KG1 (cell line): Measurements from ENCODE around the gene HLA-DOA.
A peak's percentile ranks its signal among the peaks of the same experiment; 100 is the strongest.

Experiments
- DNase-seq: peaks from one replicate; lab custom pipeline; 2025; lab: John Stamatoyannopoulos, UW

HLA-DOA gene

GRCh38 chr6:32977953-32978324 is 31.5 kb downstream of the HLA-DOA start:
- DNase-seq, result no peak

GRCh38 chr6:32977272-32977952 is 32.0 kb downstream of the HLA-DOA start:
- no peak for DNase-seq

DNA sequence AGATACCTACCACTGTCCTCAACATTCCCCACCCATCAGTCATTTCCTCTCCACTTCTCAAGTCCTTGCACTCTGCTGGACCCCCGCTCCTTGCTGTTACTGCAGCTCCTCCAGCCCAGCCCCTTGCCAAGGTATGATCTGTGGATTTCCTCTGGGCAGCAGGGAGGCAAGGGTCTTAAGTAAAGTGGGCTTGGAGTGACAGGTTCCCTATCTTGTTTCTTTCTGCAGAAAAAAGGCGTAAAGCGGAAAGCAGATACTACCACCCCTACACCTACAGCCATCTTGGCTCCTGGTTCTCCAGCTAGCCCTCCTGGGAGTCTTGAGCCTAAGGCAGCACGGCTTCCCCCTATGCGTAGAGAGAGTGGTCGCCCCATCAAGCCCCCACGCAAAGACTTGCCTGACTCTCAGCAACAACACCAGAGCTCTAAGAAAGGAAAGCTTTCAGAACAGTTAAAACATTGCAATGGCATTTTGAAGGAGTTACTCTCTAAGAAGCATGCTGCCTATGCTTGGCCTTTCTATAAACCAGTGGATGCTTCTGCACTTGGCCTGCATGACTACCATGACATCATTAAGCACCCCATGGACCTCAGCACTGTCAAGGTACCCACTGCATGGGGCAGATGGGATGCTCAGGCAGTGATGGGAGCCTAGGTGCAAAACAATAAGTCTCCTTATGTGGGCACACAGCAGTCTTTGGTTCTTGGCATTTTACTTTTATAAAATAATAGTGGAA is 32.9 kb downstream of the HLA-DOA start:
- no peak for DNase-seq

DNA sequence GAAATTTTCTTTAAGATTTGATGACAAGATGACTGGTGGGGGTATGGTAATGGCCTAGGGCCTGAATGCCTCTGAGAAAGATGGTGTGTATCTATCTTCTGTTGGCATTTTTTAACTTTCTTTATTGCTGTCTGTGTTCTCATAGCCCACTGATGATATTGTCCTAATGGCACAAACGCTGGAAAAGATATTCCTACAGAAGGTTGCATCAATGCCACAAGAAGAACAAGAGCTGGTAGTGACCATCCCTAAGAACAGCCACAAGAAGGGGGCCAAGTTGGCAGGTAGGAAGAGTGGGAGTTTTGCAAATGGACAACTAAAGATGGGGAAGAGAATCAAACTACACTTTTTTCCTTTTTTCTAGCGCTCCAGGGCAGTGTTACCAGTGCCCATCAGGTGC is 33.5 kb downstream of the HLA-DOA start:
- no peak for DNase-seq

GRCh38 chr6:32974541-32975308 is 34.7 kb downstream of the HLA-DOA start:
- no peak for DNase-seq

GRCh38 chr6:32974016-32974333 is 35.4 kb downstream of the HLA-DOA start:
- no peak for DNase-seq

GRCh38 chr6:32973144-32974015 is 36.0 kb downstream of the HLA-DOA start:
- no peak for DNase-seq

DNA sequence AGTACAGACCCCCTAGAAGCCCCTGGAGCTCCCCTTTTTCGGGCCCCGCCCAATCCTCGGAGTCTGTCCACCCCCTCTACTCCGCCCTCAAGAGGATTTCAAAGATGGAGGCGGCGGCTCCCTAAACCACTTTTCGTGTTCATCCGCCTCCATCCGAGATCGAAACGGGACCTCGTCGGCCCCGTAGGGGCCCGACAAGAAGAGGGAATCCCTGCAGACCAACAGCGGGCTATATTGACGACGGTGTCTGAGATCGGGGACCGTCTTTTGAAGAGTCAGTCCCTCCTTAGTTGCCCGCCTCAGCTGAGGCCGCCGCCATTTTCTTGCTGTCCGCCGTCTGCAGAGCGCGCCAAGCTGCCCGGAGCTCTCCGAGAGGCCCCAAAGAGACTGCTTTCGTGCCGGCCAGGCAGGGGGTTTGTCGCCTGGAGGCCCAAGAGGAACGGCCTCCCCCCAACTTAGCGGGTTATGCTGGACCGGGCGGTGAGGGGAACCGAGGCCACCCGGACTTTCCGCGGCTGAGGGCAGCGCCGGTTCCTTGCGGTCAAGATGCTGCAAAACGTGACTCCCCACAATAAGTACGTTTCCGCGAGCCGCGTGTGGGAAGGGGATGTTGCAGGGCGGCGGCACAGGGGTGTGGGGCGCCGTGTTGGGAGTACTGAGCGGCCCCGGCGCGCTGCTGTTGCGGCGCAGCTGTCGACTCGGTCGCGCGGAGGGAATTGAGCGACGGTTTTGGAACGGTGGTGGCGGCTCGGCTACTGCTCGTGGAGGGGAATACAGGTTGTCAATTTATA is 36.8 kb downstream of the HLA-DOA start:
- peak; percentile 85 for DNase-seq

GRCh38 chr6:32971581-32972352 is 37.6 kb downstream of the HLA-DOA start:
- DNase-seq, result peak; percentile 97

DNA sequence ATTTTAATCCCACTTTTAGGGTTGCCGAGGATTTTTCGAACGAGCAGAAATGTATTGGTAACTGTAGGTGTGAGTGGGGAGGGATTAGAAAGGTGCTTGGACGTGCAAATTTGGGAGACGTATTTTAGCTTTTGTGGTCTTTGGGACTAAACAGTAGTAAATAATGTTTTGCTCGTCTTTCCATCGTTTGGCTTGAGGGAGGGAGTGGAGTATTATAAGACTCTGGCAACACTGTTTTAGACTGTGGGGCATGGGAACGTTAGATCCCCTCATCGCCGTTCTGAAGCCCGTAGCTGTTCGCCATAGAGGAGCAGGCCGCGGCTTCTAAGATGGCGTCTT is 38.2 kb downstream of the HLA-DOA start:
- DNase-seq, result no peak

- peak; percentile 90 for DNase-seq
Observed at GRCh38 chr6:32970413-32971241, 38.8 kb downstream of the HLA-DOA start.

DNA sequence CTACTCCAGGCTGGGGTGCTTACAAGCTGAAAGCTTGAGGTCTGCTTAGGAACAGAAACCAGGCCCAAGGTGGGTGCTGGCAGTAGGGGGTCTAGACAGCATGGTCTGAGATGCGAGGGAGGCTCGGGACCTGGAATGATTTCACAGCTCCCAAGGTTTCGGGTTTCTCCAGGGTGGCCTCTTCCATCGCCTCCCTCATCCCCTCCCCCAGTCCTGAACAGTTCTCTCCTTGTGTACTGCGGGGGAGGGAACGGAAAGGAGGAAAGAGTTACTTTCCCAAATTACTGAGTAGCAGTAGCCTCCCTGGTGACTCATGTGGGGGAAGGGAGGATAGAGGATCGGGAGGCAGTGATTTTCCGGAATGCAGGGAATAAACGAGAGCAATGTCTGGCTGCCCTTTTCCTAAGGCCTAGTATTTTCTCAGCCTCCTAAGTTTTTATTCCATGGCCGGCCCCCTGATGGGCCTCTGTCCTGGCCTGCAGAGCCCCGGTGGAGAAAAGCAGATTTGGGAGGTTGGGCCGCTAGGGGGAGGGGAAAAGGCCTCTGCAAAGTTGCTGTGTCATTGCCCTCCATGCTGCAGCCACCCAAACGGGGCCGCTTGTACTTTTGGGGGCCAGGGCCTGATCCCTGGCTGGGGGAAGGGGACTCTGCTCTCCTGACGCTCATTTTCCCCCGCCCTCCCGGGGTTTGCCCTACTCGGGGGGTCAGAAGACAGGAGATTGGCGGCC is 39.5 kb downstream of the HLA-DOA start:
- no peak for DNase-seq

DNA sequence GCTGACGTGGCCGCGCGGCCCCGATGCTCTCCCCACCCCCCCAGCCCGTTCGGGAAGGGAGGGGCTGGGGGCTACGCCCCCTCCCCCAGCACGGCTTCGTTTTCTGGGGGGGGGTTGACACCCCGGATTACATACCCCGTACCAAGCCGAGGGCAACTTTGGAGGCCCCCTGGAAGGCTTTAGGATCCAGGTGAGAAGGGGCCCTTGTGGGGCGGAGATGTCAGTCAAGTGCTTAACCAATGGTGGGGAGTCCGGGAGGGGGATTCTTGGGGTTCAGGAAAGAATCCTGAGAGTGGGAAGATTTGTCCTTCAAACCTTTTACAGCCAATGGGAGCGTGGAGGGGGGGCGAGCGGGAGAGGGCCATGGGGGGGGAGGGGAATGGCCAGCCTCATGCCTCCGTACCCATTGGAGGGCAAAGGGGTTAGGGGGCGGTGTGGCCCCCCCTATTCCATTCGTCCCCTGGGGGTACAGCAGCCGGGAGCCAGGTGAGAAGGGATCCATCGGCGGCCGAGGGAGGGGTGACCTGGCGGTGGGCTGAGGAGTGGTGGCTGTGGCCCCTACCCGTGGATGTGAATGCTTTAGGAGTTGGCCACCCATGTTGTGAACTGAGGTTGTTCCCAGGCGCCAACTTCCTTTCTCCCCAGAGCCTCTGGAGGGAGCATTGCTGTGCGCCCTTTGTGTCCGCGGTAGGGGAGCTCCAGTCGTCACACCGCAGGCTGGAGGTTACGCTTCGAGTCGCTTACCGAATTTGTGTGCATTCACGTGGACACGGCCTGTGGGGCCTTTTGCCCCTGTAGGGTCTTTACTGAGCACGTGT is 40.3 kb downstream of the HLA-DOA start:
- peak; percentile 89 for DNase-seq

GRCh38 chr6:32968093-32968866 is 41.1 kb downstream of the HLA-DOA start, which contains the start of gene BRD2:
Gene BRD2 (plus strand): TSS chr6:32968594. CDS start chr6:32972899, 4,305 bp downstream.
- peak; percentile 96 for DNase-seq

DNA sequence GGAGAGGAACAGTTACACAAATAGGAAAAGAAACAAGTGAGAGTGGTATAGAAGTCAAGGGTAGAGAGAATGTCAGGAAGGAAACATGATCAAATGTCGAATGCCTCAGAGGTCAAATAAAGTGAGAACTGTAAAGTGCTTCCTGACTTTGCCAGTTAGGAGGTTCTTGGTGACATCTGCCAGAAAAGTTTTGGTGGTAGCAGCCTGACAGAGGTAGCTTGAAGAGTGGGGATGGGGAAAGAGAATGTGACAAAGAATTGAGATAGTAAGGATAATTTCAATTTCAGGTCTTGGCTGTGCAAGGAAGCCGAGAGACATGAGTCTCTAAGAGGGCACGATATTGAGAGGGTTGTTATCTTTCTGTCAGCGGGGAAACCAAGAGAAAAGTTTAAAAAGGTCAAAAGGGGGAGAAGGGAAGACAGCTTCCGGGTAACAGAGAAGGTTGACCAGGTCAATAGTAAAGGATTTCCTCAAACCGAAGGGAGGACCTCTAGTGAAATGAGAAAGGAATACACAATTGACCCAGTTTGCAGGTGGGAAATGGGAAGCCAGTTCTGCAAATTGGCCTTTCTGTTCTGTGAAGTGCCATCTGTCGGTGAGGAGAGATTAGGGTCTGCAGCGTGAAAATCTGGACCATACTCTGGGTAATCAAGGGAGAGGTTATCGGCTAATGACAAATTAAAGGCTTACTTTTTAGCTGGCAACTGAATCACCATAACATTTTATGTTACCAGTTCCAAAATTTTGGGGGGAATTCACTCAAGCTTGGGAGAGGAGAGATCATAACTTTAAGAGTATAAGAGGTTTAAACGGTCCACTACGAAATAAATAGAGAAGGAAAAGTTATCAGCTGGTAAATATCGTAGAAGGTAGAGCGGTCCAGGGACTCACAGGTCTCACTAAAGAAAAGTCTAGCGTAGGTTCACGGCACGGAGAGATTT is 42.0 kb downstream of the HLA-DOA start:
- DNase-seq, result peak; percentile 56

DNA sequence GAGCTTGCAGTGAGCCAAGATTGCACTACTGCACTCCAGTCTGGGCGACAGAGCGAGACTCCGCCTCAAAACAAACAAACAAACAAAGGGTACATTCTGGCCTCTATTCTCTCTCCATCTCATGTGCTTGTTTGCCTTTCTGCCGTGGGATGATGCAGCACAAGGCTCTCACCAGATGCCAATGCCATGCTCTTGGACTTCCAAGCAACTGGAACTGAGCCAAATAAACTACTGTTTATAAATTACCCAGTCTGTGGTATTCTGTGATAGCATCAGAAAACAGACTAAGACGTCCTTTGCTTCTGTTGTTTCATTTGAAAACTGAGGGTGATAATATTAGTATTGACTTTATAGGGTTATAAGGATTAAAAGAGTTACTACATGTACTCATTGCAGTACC is 44.6 kb downstream of the HLA-DOA start:
- DNase-seq, result no peak
